HL-60/S4 treated with phorbol 12-myristate 13-acetate at 8.2 ng/mL for 4 days and 3 days (cell line): Measurements from ENCODE around the gene RGS2.

ENCODE experiments used
- in situ Hi-C: fragments of 300-500 bp; cut with MboI; formaldehyde crosslinking; loops from 2 replicates; pipeline ENCODE4 v1.15.0; 2022; ENCODE audit warnings: low sequenced_read_pairs

Gene RGS2

GRCh38 chr1:192824511-192824910 is 15.7 kb downstream of the RGS2 start:
- in situ Hi-C loops = loop anchor here (25.0 kb wide), 1 partner anchor 212 kb away; no protein-coding TSS in a partner anchor

- in situ Hi-C loops = no loop called here
Measured at GRCh38 chr1:192826791-192827546, 18.1 kb downstream of the RGS2 start.

- in situ Hi-C loops = no loop called here
Measured at GRCh38 chr1:192830595-192831246, 21.9 kb downstream of the RGS2 start.

- in situ Hi-C loops = no loop called here
Measured at GRCh38 chr1:192831706-192832355, 23.0 kb downstream of the RGS2 start.

GRCh38 chr1:192832492-192832891 is 23.7 kb downstream of the RGS2 start:
- in situ Hi-C loops = no loop called here

GRCh38 chr1:192835116-192835515 is 26.3 kb downstream of the RGS2 start:
- in situ Hi-C loops = no loop called here

GRCh38 chr1:192839162-192840066 is 30.6 kb downstream of the RGS2 start:
- in situ Hi-C loops = no loop called here

- in situ Hi-C loops = no loop called here
Measured at GRCh38 chr1:192844360-192844759, 35.5 kb downstream of the RGS2 start.

GRCh38 chr1:192846950-192847349 is 38.1 kb downstream of the RGS2 start:
- in situ Hi-C loops = no loop called here

- in situ Hi-C loops = no loop called here
Measured at GRCh38 chr1:192849011-192849410, 40.2 kb downstream of the RGS2 start.

GRCh38 chr1:192849442-192849841 is 40.6 kb downstream of the RGS2 start:
- in situ Hi-C loops = no loop called here

- in situ Hi-C loops = no loop called here
Measured at GRCh38 chr1:192852001-192852947, 43.4 kb downstream of the RGS2 start.

GRCh38 chr1:192858456-192858855 is 49.6 kb downstream of the RGS2 start:
- in situ Hi-C loops = no loop called here

- in situ Hi-C loops = no loop called here
Measured at GRCh38 chr1:192859808-192860207, 51.0 kb downstream of the RGS2 start.

GRCh38 chr1:192860478-192861185 is 51.8 kb downstream of the RGS2 start:
- in situ Hi-C loops = no loop called here

GRCh38 chr1:192861860-192862259 is 53.0 kb downstream of the RGS2 start:
- in situ Hi-C loops = no loop called here
